Cortex of kidney (tissue), 1 donor: Measurements from ENCODE around the gene TTC33.
"Not testable (repeated sequence)": the region's sequence is repeated elsewhere in the genome, so short reads cannot be mapped to it uniquely, and the experiment has no call there.

Experiments
- DNase-seq: peaks from one replicate; lab custom pipeline; 2025; lab: John Stamatoyannopoulos, UW

TTC33 gene

GRCh38 chr5:40571729-40572128 is 184.0 kb downstream of the TTC33 start:
- no peak for DNase-seq

GRCh38 chr5:40570408-40571129 is 185.2 kb downstream of the TTC33 start:
- DNase-seq: no peak

- DNase-seq: no peak
Observed at GRCh38 chr5:40569546-40570270, 186.1 kb downstream of the TTC33 start.

GRCh38 chr5:40568548-40568947 is 187.2 kb downstream of the TTC33 start:
- DNase-seq: no peak

GRCh38 chr5:40563173-40563572 is 192.6 kb downstream of the TTC33 start:
- not testable (repeated sequence) for DNase-seq

- DNase-seq: no peak
Observed at GRCh38 chr5:40560474-40561110, 195.2 kb downstream of the TTC33 start.

- no peak for DNase-seq
Observed at GRCh38 chr5:40559306-40559705, 196.5 kb downstream of the TTC33 start.

- DNase-seq: no peak
Observed at GRCh38 chr5:40557501-40557900, 198.3 kb downstream of the TTC33 start.

GRCh38 chr5:40556811-40557210 is 198.9 kb downstream of the TTC33 start:
- no peak for DNase-seq

- no peak for DNase-seq
Observed at GRCh38 chr5:40555886-40556285, 199.9 kb downstream of the TTC33 start.

GRCh38 chr5:40554813-40555212 is 200.9 kb downstream of the TTC33 start:
- no peak for DNase-seq

GRCh38 chr5:40554054-40554453 is 201.7 kb downstream of the TTC33 start:
- DNase-seq: no peak

- DNase-seq: no peak
Observed at GRCh38 chr5:40552981-40553380, 202.8 kb downstream of the TTC33 start.

- DNase-seq: no peak
Observed at GRCh38 chr5:40551496-40552491, 204.0 kb downstream of the TTC33 start.

GRCh38 chr5:40550481-40550880 is 205.3 kb downstream of the TTC33 start:
- DNase-seq: no peak

- no peak for DNase-seq
Observed at GRCh38 chr5:40549616-40550015, 206.1 kb downstream of the TTC33 start.

GRCh38 chr5:40547994-40548575 is 207.7 kb downstream of the TTC33 start:
- no peak for DNase-seq

GRCh38 chr5:40547557-40547956 is 208.2 kb downstream of the TTC33 start:
- no peak for DNase-seq

GRCh38 chr5:40540301-40540700 is 215.5 kb downstream of the TTC33 start:
- DNase-seq: no peak

GRCh38 chr5:40524677-40525076 is 231.1 kb downstream of the TTC33 start:
- no peak for DNase-seq

- DNase-seq: no peak
Observed at GRCh38 chr5:40521925-40522324, 233.8 kb downstream of the TTC33 start.
